K562 (cell line): ENCODE results near the gene TSPAN14. TPM values are rescaled to one million over a fixed set of nuclear protein-coding genes. Genes with fewer than 3 reads are reported as not detected.

ENCODE experiments used
- ATAC-seq: fragments of 200-7000 bp; cut with Tn5 transposase; 3 replicates; pipeline ENCODE4 v1.9.1; 2020; ENCODE audit warnings: moderate library complexity
- BruUV-seq: library from RNA; stranded (reverse); fragments of 400-500 nt; replicated peaks from 2 replicates; lab custom pipeline; 2021; lab: Mats Ljungman, UMichigan
- CTCF ChIA-PET: fragments of 300-600 bp; formaldehyde crosslinking; extraction: SDS; loops from one replicate; lab custom pipeline; 2021; ENCODE audit warnings: low intra/inter-chr PET ratio; lab: Yijun Ruan, JAX
- POLR2A ChIA-PET: fragments of 300-600, 350-650 bp; sonication (Branson Sonifier 250); formaldehyde crosslinking; extraction: SDS; loops from one replicate; lab custom pipeline; 2021; ENCODE audit warnings: antibody characterized with exemption, inconsistent platforms; lab: Yijun Ruan, JAX
- DNase-seq, 4 experiments: peaks; one replicate each; pipeline versions ENCODE4 v3.0.0 to v3.0.0-alpha.2; 2011 to 2018; ENCODE audit warnings: low spot score in 3 of 4, mixed read lengths in 3 of 4; ENCODE audit errors: extremely low read depth in 1 of 4
- FAIRE-seq: peaks from 2 replicates; lab custom pipeline; 2011; peaks lifted over from hg19 to GRCh38; lab: Jason Lieb, UNC
- H2AFZ ChIP-seq: 2 replicates; pipeline ENCODE4 v1.6.0; 2011; ENCODE audit warnings: low read depth, low read length, control low read depth, inconsistent platforms
- H3K27ac ChIP-seq: fragments of 200-600 bp; 3 replicates; pipeline ENCODE4 v1.8.0; 2011; ENCODE audit warnings: low read depth, mild to moderate bottlenecking, control low read depth, inconsistent platforms, low read length, moderate library complexity, mixed read lengths; ENCODE audit errors: extremely low read depth
- H3K27me3 ChIP-seq, 2 experiments: fragments of 300-600 bp in 1 of 2; 2 replicates in 1 of 2; 3 replicates in 1 of 2; pipeline versions ENCODE4 v1.6.0 to v1.8.0; 2011; ENCODE audit warnings: inconsistent platforms in 2 of 2, low read length in 2 of 2, mild to moderate bottlenecking in 1 of 2, mixed read lengths in 1 of 2, moderate library complexity in 1 of 2; ENCODE audit not compliant: control insufficient read depth in 2 of 2, insufficient read depth in 2 of 2
- H3K36me3 ChIP-seq: fragments of 300-600 bp; 3 replicates; pipeline ENCODE4 v1.8.0; 2011; ENCODE audit warnings: mild to moderate bottlenecking, low read length, inconsistent platforms; ENCODE audit not compliant: control insufficient read depth, insufficient read depth
- H3K4me1 ChIP-seq, 2 experiments: fragments of 200-600 bp in 1 of 2; replicated peaks in 1 of 2; 2 replicates in 1 of 2; 3 replicates in 1 of 2; pipeline versions ENCODE4 v1.5.1 to v1.8.0; 2011; ENCODE audit warnings: inconsistent platforms in 2 of 2, low read length in 2 of 2, mild to moderate bottlenecking in 1 of 2, mixed read lengths in 1 of 2, moderate library complexity in 1 of 2; ENCODE audit not compliant: control insufficient read depth in 2 of 2, insufficient read depth in 2 of 2
- H3K4me2 ChIP-seq: 2 replicates; pipeline ENCODE4 v1.6.1; 2011; ENCODE audit warnings: low read length, control low read depth, inconsistent platforms, mixed read lengths; ENCODE audit not compliant: insufficient read depth
- H3K4me3 ChIP-seq: fragments of 200-600 bp; sonication (generic), shearing (Covaris generic); 2 replicates; pipeline ENCODE4 v1.5.1; 2016; ENCODE audit warnings: control low read depth, inconsistent platforms
- H3K79me2 ChIP-seq: fragments of 200-600 bp; 3 replicates; pipeline ENCODE4 v1.8.0; 2011; ENCODE audit warnings: low read length, inconsistent platforms; ENCODE audit not compliant: control insufficient read depth, insufficient read depth
- H3K9ac ChIP-seq, 2 experiments: 2 replicates each; pipeline versions ENCODE4 v1.6.0 to v1.6.1; 2011; ENCODE audit warnings: low read depth in 2 of 2, low read length in 2 of 2, control low read depth in 1 of 2, inconsistent platforms in 1 of 2, mild to moderate bottlenecking in 1 of 2, mixed read lengths in 1 of 2; ENCODE audit not compliant: insufficient read depth in 1 of 2
- H3K9me1 ChIP-seq: one replicate; pipeline ENCODE4 v1.6.0; 2011; ENCODE audit warnings: inconsistent platforms, mild to moderate bottlenecking, low read length, moderate library complexity; ENCODE audit not compliant: control insufficient read depth, insufficient read depth
- H3K9me3 ChIP-seq: replicated peaks from 2 replicates; pipeline ENCODE4 v1.5.1; 2011; ENCODE audit warnings: low read depth, low read length, inconsistent platforms; ENCODE audit not compliant: control insufficient read depth, insufficient read depth
- H4K20me1 ChIP-seq: replicated peaks from 2 replicates; pipeline ENCODE4 v1.6.1; 2011; ENCODE audit warnings: low read length, inconsistent platforms, mixed read lengths; ENCODE audit not compliant: control insufficient read depth, insufficient read depth
- ARID3A ChIP-seq: IDR thresholded peaks from 2 replicates; pipeline ENCODE4 v1.6.1; 2012; ENCODE audit warnings: low read depth, low read length, improper control_type of control experiment, borderline replicate concordance
- CREB1 ChIP-seq, 2 experiments: sonication (generic) in 1 of 2; formaldehyde crosslinking in 1 of 2; IDR thresholded peaks; 2 replicates each; pipeline versions ENCODE4 v1.6.1 to v1.8.0; 2012 to 2022; ENCODE audit warnings: inconsistent platforms in 1 of 2, mild to moderate bottlenecking in 1 of 2, missing genetic modification reagents in 1 of 2, moderate library complexity in 1 of 2
- DEAF1 ChIP-seq: fragments of 450-650 bp; formaldehyde crosslinking; IDR thresholded peaks from 2 replicates; pipeline ENCODE4 v1.4.0; 2020; ENCODE audit warnings: mild to moderate bottlenecking, moderate library complexity
- DNMT1 ChIP-seq: fragments of 450-650 bp; IDR thresholded peaks from 2 replicates; pipeline ENCODE4 v1.6.1; 2016; ENCODE audit warnings: antibody characterized with exemption, mild to moderate bottlenecking
- GATAD2B ChIP-seq: fragments of 450-650 bp; IDR thresholded peaks from 2 replicates; pipeline ENCODE4 v1.6.1; 2017; ENCODE audit warnings: mild to moderate bottlenecking, borderline replicate concordance
- NCOA1 ChIP-seq: fragments of 450-650 bp; IDR thresholded peaks from 2 replicates; pipeline ENCODE4 v1.6.1; 2016; ENCODE audit warnings: low read depth
- SLC30A9 ChIP-seq: fragments of 250-450 bp; sonication (Bioruptor Pico); IDR thresholded peaks from 2 replicates; pipeline ENCODE4 v1.8.0; 2022; ENCODE audit warnings: mild to moderate bottlenecking, moderate library complexity
- YY1 ChIP-seq, 3 experiments: IDR thresholded peaks; 2 replicates each; pipeline ENCODE4 v1.6.1; 2011; ENCODE audit warnings: low read length in 2 of 3, mild to moderate bottlenecking in 2 of 3, moderate library complexity in 2 of 3, borderline replicate concordance in 1 of 3, control low read depth in 1 of 3, low read depth in 1 of 3; ENCODE audit not compliant: insufficient read depth in 3 of 3, insufficient replicate concordance in 2 of 3, control insufficient read depth in 1 of 3, insufficient read length in 1 of 3; ENCODE audit errors: extremely low read depth in 1 of 3
- ZKSCAN8 ChIP-seq: fragments of 200-800 bp; sonication (Bioruptor generic); IDR thresholded peaks from 2 replicates; pipeline ENCODE4 v1.6.1; 2016; ENCODE audit warnings: missing genetic modification characterization, missing compliant biosample characterization
- ZNF134 ChIP-seq: fragments of 250-450 bp; sonication (Bioruptor Pico); conservative IDR thresholded peaks from 2 replicates; pipeline ENCODE4 v1.4.0; 2020
- ZNF165 ChIP-seq: fragments of 250-450 bp; sonication (Bioruptor Pico); IDR thresholded peaks from 2 replicates; pipeline ENCODE4 v1.4.0; 2020; ENCODE audit warnings: borderline replicate concordance
- ZNF274 ChIP-seq: IDR thresholded peaks from 2 replicates; pipeline ENCODE4 v1.6.1; 2011; ENCODE audit warnings: low read depth, mild to moderate bottlenecking, low read length, moderate library complexity, borderline replicate concordance
- WGBS: fragments of 100-300 bp; shearing (Covaris generic); methylation state at CpG from one replicate; pipeline ENCODE4 v1.1.6; 2016; ENCODE audit warnings: low coverage, mixed read lengths; ENCODE audit not compliant: insufficient coverage; ENCODE audit errors: missing lambda C conversion rate; 5-methylcytosine and 5-hydroxymethylcytosine counted together
- in situ Hi-C: fragments of 300-500 bp; cut with MboI; formaldehyde crosslinking; loops from 4 replicates; pipeline ENCODE4 v1.15.0; 2018; ENCODE audit warnings: inconsistent platforms, mixed read lengths
- intact Hi-C: fragments of 100-400 bp; cut with micrococcal nuclease; formaldehyde crosslinking; loops from 2 replicates; pipeline ENCODE4 v1.14.2; 2022
- polyA plus RNA-seq, 8 experiments: library from polyadenylated mRNA; depleted of rRNA in 4 of 8; stranded (reverse) in 5 of 8; unstranded in 3 of 8; fragments of >200 nt; fragmentation: Nextera tagmentation in 2 of 8; fragmentation: Illumina TruSeq in 1 of 8; extraction: Ambion mirVana in 2 of 8; extraction: Trizol in 1 of 8; gene quantifications; 2 replicates each; pipeline versions ENCODE4 v1.2.1 to v1.2.3, GENCODE V29; 2011 to 2014; ENCODE audit warnings: inconsistent platforms in 1 of 8, missing spikeins in 1 of 8
- total RNA-seq, 7 experiments: library from RNA; depleted of rRNA in 6 of 7; stranded (reverse); fragments of >200 nt in 6 of 7; fragmentation: Illumina TruSeq in 2 of 7; extraction: Trizol in 2 of 7; gene quantifications; 2 replicates each; pipeline versions ENCODE4 v1.2.1 to v1.2.3, GENCODE V29; 2011 to 2021; ENCODE audit warnings: low replicate concordance in 1 of 7
- TF ChIP-seq, protein P1 (sequence below): fragments of 250-450 bp; sonication (Bioruptor Pico); IDR thresholded peaks from 2 replicates; pipeline ENCODE4 v1.9.0; 2021; ENCODE audit warnings: mild to moderate bottlenecking, inconsistent platforms

Gene TSPAN14
- total and polyA plus RNA-seq, 9 of the 15 experiments (the other 6 are each of a cell fraction or from before 2014, with no cell fraction given) = 5.8 to 92.9 (median 23.3) TPM

GRCh38 chr10:80504158-80504811 lies 50.2 kb downstream of the TSPAN14 start:
- intact Hi-C loops (loop anchor here (2.0 kb wide), 1 partner anchor 45 kb away; no protein-coding TSS in a partner anchor), in situ Hi-C loops (loop anchor here (10.0 kb wide), 1 partner anchor 119 kb away; no protein-coding TSS in a partner anchor)
- H3K36me3 ChIP-seq = peaks cover 66% of the 10 kb centered on the region
- H3K4me3 ChIP-seq = no peak overlapping the region
- ATAC-seq (peak; percentile 91), FAIRE-seq (peak; percentile 93), DNase-seq (peak; percentile 83 to 98 (median 92))
- peak overlapping the region; percentile 17 to 82; a peak in 1 of 4 replicates for H3K9ac ChIP-seq
- no TSS peak for BruUV-seq
- peaks cover 7% of the 10 kb centered on the region for H4K20me1 ChIP-seq
- WGBS = 47% methylated on average over 6 of the region's 7 CpGs
- peak overlapping the region; percentile 65 for H3K27ac ChIP-seq
- H3K9me3 ChIP-seq = no peaks in the 10 kb centered on the region
- POLR2A ChIA-PET = interaction anchor here (0.5 to 3.2 kb wide), 8 partner anchors 11 to 1757 kb away, joined by 3 to 16 read pairs (median 4); no protein-coding TSS in a partner anchor
- no peak overlapping the region for H2AFZ ChIP-seq
- H3K4me1 ChIP-seq = peaks cover 59 to 68% of the 10 kb centered on the region in 2 experiments
- H3K4me2 ChIP-seq = peak overlapping the region; percentile 68
- H3K9me1 ChIP-seq = peaks cover 10% of the 10 kb centered on the region
- peaks cover 85% of the 10 kb centered on the region for H3K79me2 ChIP-seq
- CTCF ChIA-PET = interaction anchor here (2.2 to 5.5 kb wide), 2 partner anchors 59 to 121 kb away, joined by 14 to 79 read pairs; no protein-coding TSS in a partner anchor
- no peaks in the 10 kb centered on the region for H3K27me3 ChIP-seq
- no peak for TF ChIP-seq SLC30A9 (CRISPR knock-in tag)
- TF ChIP-seq DEAF1 (CRISPR knock-in tag) = no peak
- TF ChIP-seq GATAD2B = 0 out of 2 replicates have a peak, but pooled peaks have one; percentile 56
- TF ChIP-seq YY1 (IDR thresholded peaks at IDR 0.05; ENCODE audit: borderline replicate concordance in 1 of 3, control insufficient read depth in 1 of 3, extremely low read depth in 1 of 3, insufficient read depth in 3 of 3, insufficient read length in 1 of 3, insufficient replicate concordance in 2 of 3, low read depth in 1 of 3, low read length in 2 of 3) = peak in 1 of 3 experiments; percentile 27
- no peak for TF ChIP-seq DNMT1
- TF ChIP-seq CREB1 (IDR thresholded peaks at IDR 0.05) = peak; percentile 53
- no peak for TF ChIP-seq CREB1 (CRISPR knock-in tag; IDR thresholded peaks at IDR 0.05)
- no peak for TF ChIP-seq ZNF165 (CRISPR knock-in tag)
- no peak for TF ChIP-seq ZKSCAN8
- no peak for TF ChIP-seq ARID3A
- TF ChIP-seq ZNF274 = peak; percentile 55; the same call in 1 of the 2 replicates
- peak; percentile 74; the same call in 1 of the 2 replicates for TF ChIP-seq NCOA1
- TF ChIP-seq ZNF134 (CRISPR knock-in tag) = no peak
- TF ChIP-seq, protein P1, sequence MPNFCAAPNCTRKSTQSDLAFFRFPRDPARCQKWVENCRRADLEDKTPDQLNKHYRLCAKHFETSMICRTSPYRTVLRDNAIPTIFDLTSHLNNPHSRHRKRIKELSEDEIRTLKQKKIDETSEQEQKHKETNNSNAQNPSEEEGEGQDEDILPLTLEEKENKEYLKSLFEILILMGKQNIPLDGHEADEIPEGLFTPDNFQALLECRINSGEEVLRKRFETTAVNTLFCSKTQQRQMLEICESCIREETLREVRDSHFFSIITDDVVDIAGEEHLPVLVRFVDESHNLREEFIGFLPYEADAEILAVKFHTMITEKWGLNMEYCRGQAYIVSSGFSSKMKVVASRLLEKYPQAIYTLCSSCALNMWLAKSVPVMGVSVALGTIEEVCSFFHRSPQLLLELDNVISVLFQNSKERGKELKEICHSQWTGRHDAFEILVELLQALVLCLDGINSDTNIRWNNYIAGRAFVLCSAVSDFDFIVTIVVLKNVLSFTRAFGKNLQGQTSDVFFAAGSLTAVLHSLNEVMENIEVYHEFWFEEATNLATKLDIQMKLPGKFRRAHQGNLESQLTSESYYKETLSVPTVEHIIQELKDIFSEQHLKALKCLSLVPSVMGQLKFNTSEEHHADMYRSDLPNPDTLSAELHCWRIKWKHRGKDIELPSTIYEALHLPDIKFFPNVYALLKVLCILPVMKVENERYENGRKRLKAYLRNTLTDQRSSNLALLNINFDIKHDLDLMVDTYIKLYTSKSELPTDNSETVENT = peak; percentile 38; the same call in 1 of the 2 replicates
